ENCODE results near the gene AKR1B15. TPM values are rescaled to one million over a fixed set of nuclear protein-coding genes. Genes with fewer than 3 reads are reported as not detected.
"Not testable (repeated sequence)": the region's sequence is repeated elsewhere in the genome, so short reads cannot be mapped to it uniquely, and the experiment has no call there.

Gene AKR1B15
- total and polyA plus RNA-seq, 2 experiments from 2014 or later, result not detected

DNA sequence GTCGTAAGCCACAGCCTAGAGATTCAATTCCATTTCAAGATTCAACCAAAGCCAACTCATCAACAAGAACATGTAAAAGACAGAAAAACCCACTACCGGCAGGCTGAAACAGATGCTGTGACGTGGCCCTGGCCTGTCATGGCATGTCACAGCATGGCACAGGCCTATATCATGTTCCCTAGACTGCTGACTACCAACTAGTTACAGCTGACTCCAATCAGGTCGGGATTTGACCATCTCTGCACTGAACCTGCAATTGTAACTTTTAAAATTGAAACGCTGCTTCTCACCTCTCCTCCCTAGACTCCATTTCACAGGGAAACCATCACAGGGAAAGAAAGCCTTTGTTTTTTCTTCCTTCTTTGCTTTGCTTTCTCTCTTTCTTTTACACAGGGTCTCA, 12.7 kb downstream of the AKR1B15 start:
- H3F3A ChIP-seq (replicated peaks; ENCODE audit: low read depth); DNase-seq (ENCODE audit: low spot score); H3K27ac Mint-ChIP-seq; H3K27me3 ChIP-seq (ENCODE audit: insufficient read depth); H3K36me3 Mint-ChIP-seq (ENCODE audit: low read depth); H3K4me1 Mint-ChIP-seq; ATAC-seq; H3K36me3 ChIP-seq (ENCODE audit: insufficient read depth); H3K27ac ChIP-seq (ENCODE audit: low read depth); H3K4me3 Mint-ChIP-seq; H3K79me2 ChIP-seq (replicated peaks; ENCODE audit: insufficient read depth); H3K4me3 ChIP-seq; H3K9me2 ChIP-seq (ENCODE audit: insufficient read depth); H4K20me1 ChIP-seq (replicated peaks; ENCODE audit: insufficient read depth); H3K4me2 ChIP-seq; H3K4me1 ChIP-seq (ENCODE audit: insufficient read depth): not testable (repeated sequence)
- 0 out of 2 replicates have a peak overlapping the region, but pooled peaks have one; percentile 52 for H2AFZ ChIP-seq
- Mint-ChIP-seq H3K9me3 (peaks cover 23% of the 10 kb centered on the region), H3K27me3 (ENCODE audit: insufficient read depth, low read depth, poor library complexity) (peaks cover 10% of the 10 kb centered on the region)

DNA sequence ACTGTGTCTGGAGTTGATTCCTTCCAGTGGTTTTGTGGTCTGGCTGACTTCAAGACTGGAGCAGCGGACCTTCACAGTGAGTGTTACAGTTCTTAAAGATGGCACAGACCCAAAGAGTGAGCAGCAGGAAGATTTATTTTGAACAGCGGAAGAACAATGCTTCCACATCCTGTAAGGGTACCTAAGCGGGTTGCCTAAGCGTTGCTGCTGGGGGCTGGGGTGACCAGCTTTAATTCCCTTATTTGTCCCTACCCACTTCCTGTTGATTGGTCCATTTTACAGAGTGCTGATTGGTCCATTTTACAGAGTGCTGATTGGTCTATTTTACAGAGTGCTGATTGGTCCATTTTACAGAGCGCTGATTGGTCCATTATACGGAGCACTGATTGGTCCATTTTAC, 13.2 kb downstream of the AKR1B15 start:
- TF ChIP-seq EZH2 (IDR thresholded peaks at IDR 0.05; ENCODE audit: low read depth, unreplicated experiment), result no peak
- no peak for TF ChIP-seq NANOG (IDR thresholded peaks at IDR 0.05; ENCODE audit: borderline replicate concordance)
- no peak for TF ChIP-seq STAT1 (IDR thresholded peaks at IDR 0.05; ENCODE audit: unreplicated experiment)
- no peaks in the 10 kb centered on the region for H3K4me1 ChIP-seq (ENCODE audit: insufficient read depth)
- Mint-ChIP-seq H3K4me3 (no peak overlapping the region), H3K27ac (no peak overlapping the region), H3K36me3 (ENCODE audit: low read depth) (peaks cover 5% of the 10 kb centered on the region; the same call in 1 of the 3 replicates), H3K27me3 (ENCODE audit: insufficient read depth, low read depth, poor library complexity) (peaks cover 10% of the 10 kb centered on the region), H3K9me3 (peaks cover 26% of the 10 kb centered on the region), H3K4me1 (no peaks in the 10 kb centered on the region)
- no peaks in the 10 kb centered on the region; the same call in 1 of the 2 replicates for H3K9me2 ChIP-seq (ENCODE audit: insufficient read depth)
- no peak overlapping the region for H3K4me2 ChIP-seq
- H3F3A ChIP-seq (replicated peaks; ENCODE audit: low read depth), result no peaks in the 10 kb centered on the region
- no peak overlapping the region for H3K27ac ChIP-seq (ENCODE audit: low read depth)
- no peaks in the 10 kb centered on the region for H3K36me3 ChIP-seq (ENCODE audit: insufficient read depth)
- H3K4me3 ChIP-seq, result no peak overlapping the region
- H4K20me1 ChIP-seq (replicated peaks; ENCODE audit: insufficient read depth), result no peaks in the 10 kb centered on the region
- H3K27me3 ChIP-seq (ENCODE audit: insufficient read depth), result no peaks in the 10 kb centered on the region
- H3K79me2 ChIP-seq (replicated peaks; ENCODE audit: insufficient read depth), result no peaks in the 10 kb centered on the region
- DNase-seq (ENCODE audit: low spot score), result no peak
- no peak for ATAC-seq
- 0 out of 2 replicates have a peak overlapping the region, but pooled peaks have one; percentile 52 for H2AFZ ChIP-seq

DNA sequence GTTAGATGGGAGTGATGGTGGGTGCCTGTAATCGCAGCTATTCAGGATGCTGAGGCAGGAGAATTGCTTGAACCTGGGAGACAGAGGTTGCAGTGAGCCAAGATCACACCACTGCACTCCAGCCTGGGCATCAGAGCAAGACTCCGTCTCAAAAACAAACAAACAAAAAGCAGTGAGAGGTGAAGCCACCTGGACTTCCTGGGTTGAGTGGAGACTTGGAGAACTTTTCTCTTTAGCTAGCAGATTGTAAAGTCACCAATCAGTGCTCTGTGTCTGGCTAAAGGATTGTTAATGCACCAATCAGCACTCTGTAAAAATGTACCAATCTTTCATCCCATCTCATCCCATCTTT, 14.5 kb downstream of the AKR1B15 start:
- H4K20me1 ChIP-seq (replicated peaks; ENCODE audit: insufficient read depth); H3K4me1 ChIP-seq (ENCODE audit: insufficient read depth); H3K27ac ChIP-seq (ENCODE audit: low read depth); H3F3A ChIP-seq (replicated peaks; ENCODE audit: low read depth); H3K36me3 ChIP-seq (ENCODE audit: insufficient read depth); H3K27ac Mint-ChIP-seq; H3K4me3 ChIP-seq; H2AFZ ChIP-seq; H3K4me3 Mint-ChIP-seq; DNase-seq (ENCODE audit: low spot score); H3K36me3 Mint-ChIP-seq (ENCODE audit: low read depth); H3K4me2 ChIP-seq; H3K9me2 ChIP-seq (ENCODE audit: insufficient read depth); H3K4me1 Mint-ChIP-seq; ATAC-seq; H3K27me3 ChIP-seq (ENCODE audit: insufficient read depth); H3K79me2 ChIP-seq (replicated peaks; ENCODE audit: insufficient read depth): not testable (repeated sequence)
- Mint-ChIP-seq H3K27me3 (ENCODE audit: insufficient read depth, low read depth, poor library complexity) (peaks cover 10% of the 10 kb centered on the region), H3K9me3 (peaks cover 36% of the 10 kb centered on the region)

DNA sequence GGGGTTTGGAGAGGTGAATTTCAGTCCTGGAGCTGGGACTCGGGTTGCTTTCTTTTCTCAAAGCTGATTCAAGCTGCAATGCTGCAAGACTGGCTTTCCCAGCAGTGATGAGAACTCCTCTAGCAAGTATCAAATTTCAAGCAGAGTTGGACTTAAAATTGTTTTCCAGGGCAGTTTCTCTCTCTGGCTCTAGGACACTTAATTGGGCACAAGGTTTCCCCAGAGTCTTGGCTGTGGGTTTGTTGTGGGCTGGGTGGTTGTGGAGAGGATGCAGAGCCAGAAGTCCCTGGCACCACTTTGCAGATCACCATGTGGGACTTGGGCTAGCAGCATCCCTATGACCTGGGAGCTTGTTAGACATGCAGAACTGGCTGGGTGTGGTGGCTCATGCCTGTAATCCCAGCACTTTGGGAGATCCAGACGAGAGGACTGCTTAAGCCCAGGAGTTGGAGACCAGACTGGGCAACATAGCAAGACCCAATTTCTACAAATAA, 16.8 kb downstream of the AKR1B15 start:
- Histone ChIP-seq H3K4me3 (no peak overlapping the region), H3K4me1 (ENCODE audit: insufficient read depth) (no peaks in the 10 kb centered on the region), H3K27me3 (ENCODE audit: insufficient read depth) (no peaks in the 10 kb centered on the region), H4K20me1 (replicated peaks; ENCODE audit: insufficient read depth) (no peaks in the 10 kb centered on the region), H3K36me3 (ENCODE audit: insufficient read depth) (no peaks in the 10 kb centered on the region), H3F3A (replicated peaks; ENCODE audit: low read depth) (no peaks in the 10 kb centered on the region), H3K79me2 (replicated peaks; ENCODE audit: insufficient read depth) (no peaks in the 10 kb centered on the region), H3K9me2 (ENCODE audit: insufficient read depth) (no peaks in the 10 kb centered on the region), H2AFZ (no peak overlapping the region), H3K27ac (ENCODE audit: low read depth) (no peak overlapping the region), H3K4me2 (no peak overlapping the region)
- DNase-seq (ENCODE audit: low spot score) (no peak), ATAC-seq (no peak)
- Mint-ChIP-seq H3K27me3 (ENCODE audit: insufficient read depth, low read depth, poor library complexity) (peaks cover 10% of the 10 kb centered on the region), H3K36me3 (ENCODE audit: low read depth) (peaks cover 13% of the 10 kb centered on the region), H3K4me3 (no peak overlapping the region), H3K9me3 (peaks cover 57% of the 10 kb centered on the region), H3K4me1 (no peaks in the 10 kb centered on the region), H3K27ac (no peak overlapping the region)
- TF ChIP-seq, protein P1, sequence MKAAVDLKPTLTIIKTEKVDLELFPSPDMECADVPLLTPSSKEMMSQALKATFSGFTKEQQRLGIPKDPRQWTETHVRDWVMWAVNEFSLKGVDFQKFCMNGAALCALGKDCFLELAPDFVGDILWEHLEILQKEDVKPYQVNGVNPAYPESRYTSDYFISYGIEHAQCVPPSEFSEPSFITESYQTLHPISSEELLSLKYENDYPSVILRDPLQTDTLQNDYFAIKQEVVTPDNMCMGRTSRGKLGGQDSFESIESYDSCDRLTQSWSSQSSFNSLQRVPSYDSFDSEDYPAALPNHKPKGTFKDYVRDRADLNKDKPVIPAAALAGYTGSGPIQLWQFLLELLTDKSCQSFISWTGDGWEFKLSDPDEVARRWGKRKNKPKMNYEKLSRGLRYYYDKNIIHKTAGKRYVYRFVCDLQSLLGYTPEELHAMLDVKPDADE (IDR thresholded peaks at IDR 0.05), result no peak
- TF ChIP-seq NANOG (IDR thresholded peaks at IDR 0.05; ENCODE audit: borderline replicate concordance) (no peak), ZNF114 (CRISPR knock-in tag; IDR thresholded peaks at IDR 0.05) (no peak), STAT1 (IDR thresholded peaks at IDR 0.05; ENCODE audit: unreplicated experiment) (no peak), EZH2phosphoT487 (IDR thresholded peaks at IDR 0.05; ENCODE audit: unreplicated experiment) (no peak), ZNF331 (CRISPR knock-in tag; IDR thresholded peaks at IDR 0.05; ENCODE audit: low read depth) (no peak)
- TF ChIP-seq, protein P2, sequence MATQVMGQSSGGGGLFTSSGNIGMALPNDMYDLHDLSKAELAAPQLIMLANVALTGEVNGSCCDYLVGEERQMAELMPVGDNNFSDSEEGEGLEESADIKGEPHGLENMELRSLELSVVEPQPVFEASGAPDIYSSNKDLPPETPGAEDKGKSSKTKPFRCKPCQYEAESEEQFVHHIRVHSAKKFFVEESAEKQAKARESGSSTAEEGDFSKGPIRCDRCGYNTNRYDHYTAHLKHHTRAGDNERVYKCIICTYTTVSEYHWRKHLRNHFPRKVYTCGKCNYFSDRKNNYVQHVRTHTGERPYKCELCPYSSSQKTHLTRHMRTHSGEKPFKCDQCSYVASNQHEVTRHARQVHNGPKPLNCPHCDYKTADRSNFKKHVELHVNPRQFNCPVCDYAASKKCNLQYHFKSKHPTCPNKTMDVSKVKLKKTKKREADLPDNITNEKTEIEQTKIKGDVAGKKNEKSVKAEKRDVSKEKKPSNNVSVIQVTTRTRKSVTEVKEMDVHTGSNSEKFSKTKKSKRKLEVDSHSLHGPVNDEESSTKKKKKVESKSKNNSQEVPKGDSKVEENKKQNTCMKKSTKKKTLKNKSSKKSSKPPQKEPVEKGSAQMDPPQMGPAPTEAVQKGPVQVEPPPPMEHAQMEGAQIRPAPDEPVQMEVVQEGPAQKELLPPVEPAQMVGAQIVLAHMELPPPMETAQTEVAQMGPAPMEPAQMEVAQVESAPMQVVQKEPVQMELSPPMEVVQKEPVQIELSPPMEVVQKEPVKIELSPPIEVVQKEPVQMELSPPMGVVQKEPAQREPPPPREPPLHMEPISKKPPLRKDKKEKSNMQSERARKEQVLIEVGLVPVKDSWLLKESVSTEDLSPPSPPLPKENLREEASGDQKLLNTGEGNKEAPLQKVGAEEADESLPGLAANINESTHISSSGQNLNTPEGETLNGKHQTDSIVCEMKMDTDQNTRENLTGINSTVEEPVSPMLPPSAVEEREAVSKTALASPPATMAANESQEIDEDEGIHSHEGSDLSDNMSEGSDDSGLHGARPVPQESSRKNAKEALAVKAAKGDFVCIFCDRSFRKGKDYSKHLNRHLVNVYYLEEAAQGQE (IDR thresholded peaks at IDR 0.05; ENCODE audit: unreplicated experiment), result no peak
- TF ChIP-seq, protein P3, sequence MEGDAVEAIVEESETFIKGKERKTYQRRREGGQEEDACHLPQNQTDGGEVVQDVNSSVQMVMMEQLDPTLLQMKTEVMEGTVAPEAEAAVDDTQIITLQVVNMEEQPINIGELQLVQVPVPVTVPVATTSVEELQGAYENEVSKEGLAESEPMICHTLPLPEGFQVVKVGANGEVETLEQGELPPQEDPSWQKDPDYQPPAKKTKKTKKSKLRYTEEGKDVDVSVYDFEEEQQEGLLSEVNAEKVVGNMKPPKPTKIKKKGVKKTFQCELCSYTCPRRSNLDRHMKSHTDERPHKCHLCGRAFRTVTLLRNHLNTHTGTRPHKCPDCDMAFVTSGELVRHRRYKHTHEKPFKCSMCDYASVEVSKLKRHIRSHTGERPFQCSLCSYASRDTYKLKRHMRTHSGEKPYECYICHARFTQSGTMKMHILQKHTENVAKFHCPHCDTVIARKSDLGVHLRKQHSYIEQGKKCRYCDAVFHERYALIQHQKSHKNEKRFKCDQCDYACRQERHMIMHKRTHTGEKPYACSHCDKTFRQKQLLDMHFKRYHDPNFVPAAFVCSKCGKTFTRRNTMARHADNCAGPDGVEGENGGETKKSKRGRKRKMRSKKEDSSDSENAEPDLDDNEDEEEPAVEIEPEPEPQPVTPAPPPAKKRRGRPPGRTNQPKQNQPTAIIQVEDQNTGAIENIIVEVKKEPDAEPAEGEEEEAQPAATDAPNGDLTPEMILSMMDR (conservative IDR thresholded peaks at IDR 0.05; ENCODE audit: low read depth in 2 of 2), result no peak
